GM21526 (cell line): ENCODE data around the gene ZBTB32.
"Not testable (repeated sequence)": the region's sequence is repeated elsewhere in the genome, so short reads cannot be mapped to it uniquely, and the experiment has no call there.

Source experiments
- ATAC-seq: cut with Tn5 transposase; IDR thresholded peaks from one replicate; pipeline ENCODE4 v1.9.1; 2021; ENCODE audit warnings: moderate library complexity; ENCODE audit not compliant: unreplicated experiment, low FRiP score

The ZBTB32 gene, protein sequence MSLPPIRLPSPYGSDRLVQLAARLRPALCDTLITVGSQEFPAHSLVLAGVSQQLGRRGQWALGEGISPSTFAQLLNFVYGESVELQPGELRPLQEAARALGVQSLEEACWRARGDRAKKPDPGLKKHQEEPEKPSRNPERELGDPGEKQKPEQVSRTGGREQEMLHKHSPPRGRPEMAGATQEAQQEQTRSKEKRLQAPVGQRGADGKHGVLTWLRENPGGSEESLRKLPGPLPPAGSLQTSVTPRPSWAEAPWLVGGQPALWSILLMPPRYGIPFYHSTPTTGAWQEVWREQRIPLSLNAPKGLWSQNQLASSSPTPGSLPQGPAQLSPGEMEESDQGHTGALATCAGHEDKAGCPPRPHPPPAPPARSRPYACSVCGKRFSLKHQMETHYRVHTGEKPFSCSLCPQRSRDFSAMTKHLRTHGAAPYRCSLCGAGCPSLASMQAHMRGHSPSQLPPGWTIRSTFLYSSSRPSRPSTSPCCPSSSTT

DNA sequence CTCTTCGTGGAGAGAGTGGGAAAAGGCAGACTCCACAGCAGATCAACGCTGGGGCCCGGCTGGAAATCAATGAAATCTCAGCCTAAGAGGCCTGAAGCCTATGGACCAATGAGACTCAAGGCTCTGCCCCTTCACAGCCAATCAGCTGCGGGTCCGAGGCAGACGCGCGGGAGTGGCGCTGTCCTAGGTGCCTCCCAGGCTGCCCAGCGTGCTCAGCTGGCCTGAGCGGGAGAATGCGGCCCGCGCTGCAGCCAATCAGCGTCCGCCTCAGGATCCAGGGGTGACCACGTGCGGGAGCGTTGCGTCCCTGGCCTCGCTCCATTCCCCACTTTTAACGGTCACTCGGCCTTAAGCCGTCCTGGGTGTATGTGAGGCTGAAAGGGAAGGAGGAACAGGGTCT, at the start of gene ZBTB32:
ZBTB32 (plus strand) TSS at position 341 of the 400 bp plus-strand sequence. CDS start 10,069 bp downstream, outside the sequence.
- ATAC-seq, result no peak

DNA sequence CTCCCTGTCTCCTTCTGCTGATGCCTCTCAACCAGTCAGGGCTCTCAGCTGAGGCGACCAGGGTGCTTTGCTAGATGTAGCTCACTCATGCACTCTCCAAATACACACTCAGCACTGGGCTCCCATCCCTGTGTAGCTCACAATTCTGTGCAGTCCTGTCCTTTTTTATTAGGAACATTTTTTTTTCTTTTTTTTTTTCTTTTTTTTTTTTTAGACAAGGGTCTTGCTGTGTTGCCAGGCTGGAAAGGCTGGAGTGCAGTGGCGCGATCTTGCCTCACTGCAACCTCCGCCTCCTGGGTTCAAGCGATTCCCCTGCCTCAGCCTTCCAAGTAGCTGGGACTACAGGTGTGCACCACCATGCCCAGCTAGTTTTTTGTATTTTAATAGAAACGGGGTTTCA, 49.5 kb upstream of the ZBTB32 start:
- ATAC-seq, result not testable (repeated sequence)

DNA sequence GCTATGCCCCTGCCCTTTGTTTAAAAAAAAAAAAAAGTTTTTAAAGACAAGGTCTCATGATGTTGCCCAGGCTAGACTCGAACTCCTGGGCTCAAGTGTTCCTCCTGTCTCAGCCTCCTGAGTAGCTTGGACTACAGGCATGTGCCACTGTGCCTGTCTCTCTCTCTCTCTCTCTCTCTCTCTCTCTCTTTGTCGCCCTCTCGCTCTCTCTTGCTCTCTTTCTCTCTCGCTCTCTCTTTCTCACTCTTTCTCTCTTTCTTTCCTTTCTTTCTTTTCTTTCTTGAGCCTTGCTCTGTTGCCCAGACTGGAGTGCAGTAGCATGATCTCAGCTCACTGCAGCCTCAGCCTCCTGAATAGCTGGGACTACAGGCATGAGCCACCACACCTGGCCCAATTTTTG, 48.8 kb upstream of the ZBTB32 start:
- no peak for ATAC-seq

DNA sequence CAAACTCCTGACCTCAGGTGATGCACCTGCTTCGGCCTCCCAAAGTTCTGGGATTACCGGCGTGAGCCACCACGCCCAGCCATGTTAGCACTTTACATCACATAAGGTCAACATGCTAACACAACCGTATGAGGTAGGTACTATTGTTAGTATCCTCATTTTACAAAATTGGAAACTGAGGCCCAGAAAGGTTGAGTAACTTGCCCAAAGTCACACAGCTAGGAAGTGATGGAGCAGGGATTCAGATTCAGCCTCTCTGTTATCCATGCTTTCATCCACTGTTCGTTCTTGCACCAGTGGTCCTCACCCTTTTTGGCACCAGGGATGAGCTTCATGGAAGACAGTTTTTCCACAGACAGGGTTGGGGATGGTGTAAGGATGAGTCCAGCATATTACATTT, 47.7 kb upstream of the ZBTB32 start:
- no peak for ATAC-seq

DNA sequence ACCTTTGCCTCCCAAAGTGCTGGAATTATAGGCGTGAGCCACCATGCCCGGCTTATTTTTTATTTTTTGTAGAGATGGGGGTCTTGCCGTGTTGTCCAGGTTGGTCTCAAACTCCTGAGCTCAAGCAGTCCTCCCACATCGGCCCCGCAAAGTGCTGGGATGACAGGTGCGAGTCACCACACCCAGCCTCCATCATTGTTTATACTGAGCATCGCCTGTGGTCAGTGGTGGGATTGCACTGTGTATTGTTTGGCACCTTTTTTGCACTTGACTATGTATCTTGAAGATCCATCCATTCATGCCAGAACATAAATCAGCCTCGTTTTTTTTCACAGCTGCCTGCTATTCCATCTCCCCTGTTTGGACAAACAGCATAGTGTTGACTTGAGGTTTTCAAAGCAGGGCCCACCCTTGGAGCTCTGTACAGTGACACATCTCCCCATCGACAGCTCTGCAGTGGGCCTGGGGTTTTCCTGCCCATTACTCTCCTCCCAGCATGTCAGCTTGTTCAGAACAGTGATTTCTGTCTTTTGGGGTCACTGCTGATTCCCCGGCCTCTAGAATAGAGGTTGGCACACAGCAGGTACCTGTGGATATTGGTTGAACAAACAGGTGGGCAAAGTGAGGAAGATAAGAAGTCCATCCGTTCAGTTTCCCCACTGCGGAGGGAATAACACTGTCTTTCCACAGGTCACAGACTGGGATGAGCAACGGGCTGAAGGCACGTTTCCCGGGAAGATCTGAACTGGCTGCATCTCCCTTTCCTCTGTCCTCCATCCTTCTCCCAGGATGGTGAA, 46.3 kb upstream of the ZBTB32 start:
- ATAC-seq, result no peak

DNA sequence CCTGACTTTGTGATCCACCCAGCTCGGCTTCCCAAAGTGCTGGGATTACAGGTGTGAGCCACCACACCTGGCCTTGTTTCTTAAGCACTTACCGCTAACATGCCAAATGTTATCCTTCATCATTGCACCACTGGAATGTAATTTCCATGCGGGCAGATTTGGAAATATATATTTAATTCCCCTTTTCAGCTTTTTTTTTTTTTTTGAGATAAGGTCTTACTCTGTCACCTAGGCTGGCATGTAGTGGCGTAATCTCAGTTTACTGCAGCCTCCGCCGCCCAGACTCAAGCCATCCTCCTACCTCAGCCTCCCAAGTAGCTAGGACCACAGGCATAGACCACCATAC, 42.4 kb upstream of the ZBTB32 start:
- no peak for ATAC-seq

DNA sequence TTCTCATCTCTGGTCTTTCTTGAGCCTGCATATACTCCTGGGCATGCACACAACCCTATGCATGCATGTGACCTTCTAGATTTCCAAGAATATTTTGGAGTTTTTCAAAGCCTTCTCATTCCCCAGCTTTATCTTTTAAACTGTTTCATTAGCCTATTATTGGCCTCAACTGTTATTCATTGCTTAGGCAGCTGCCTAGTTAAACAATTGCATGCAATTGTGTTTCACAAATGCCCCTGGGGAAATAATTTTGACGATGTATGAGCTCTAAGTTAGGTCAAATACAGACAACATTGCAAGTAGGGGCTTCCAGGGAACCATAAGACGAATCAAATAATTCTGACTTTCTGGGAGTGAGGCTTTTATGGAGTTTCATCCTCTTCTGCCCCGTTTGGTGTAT, 40.4 kb upstream of the ZBTB32 start:
- no peak for ATAC-seq

DNA sequence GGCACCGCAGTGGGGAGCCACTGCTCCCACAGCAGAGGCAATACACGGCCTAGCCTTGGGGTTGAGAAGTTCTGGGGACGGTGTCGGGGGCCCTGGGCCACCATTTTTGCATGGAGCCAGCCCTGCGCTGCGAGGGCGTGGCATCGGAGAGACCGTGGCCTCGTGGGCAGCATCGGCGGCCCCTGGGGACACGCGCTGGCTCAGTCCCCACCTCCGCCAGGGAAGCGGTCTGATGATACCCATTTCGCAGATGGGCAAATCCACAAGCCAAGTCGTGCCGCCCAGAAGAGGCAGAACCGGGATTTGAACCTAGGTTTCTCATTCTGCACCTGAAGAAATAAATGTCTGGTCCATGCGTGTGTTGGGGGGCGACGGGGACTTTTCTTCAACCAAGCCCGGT, 39.2 kb upstream of the ZBTB32 start:
- no peak for ATAC-seq

DNA sequence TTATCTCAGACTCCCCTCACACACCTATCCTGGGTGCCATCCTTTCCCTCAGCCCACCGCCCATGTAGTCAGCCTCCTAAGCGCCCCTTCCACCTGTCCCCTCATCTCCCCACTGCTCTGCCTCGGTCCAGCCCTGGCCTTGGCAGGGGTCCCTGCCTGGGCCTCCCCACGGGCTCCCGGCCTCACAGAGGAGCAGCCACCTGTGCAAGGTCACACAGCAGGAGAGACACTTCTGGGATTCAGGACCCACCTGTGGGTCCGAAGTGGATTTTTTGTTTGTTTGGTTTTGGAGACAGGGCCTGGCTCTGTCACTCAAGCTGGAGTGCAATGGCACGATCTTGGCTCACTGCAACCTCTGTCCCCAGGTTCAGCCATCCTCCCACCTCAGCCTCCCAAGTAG, 38.8 kb upstream of the ZBTB32 start:
- no peak for ATAC-seq

DNA sequence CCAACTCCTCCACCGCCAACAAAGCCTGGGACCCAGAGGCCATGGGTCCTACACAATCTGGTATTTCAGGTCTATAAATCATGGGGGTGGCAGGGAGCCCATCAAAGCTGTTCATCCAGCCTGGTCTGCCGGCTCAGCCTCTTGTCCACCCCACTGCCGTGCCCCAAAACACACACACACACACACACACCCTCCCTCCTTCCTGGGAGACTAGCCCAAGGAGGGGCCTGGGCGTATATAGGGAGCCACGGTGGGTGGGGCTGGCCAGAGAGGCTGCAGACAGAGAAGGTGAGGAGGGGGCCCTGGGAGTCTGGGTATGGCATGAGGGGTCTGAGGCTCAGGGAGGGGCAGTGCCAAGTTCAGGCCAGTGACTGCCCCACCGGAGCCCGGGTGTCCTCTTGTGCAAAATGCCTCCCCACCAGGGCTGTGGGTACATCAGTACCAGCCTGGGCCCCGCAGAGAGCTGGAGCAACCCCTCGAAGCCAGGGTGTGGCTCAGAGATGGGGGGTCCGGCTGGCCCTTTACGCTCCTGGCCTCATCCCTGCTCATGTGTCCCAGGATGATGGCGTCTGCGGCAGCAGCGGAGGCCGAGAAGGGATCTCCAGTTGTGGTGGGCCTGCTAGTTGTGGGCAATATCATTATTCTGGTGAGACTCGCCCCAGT, 38.0 kb upstream of the ZBTB32 start, which contains the start of gene UPK1A:
UPK1A (plus strand) TSS at position 267 of the 663 bp plus-strand sequence; CDS start at position 563, 296 bp downstream.
- ATAC-seq, result no peak

DNA sequence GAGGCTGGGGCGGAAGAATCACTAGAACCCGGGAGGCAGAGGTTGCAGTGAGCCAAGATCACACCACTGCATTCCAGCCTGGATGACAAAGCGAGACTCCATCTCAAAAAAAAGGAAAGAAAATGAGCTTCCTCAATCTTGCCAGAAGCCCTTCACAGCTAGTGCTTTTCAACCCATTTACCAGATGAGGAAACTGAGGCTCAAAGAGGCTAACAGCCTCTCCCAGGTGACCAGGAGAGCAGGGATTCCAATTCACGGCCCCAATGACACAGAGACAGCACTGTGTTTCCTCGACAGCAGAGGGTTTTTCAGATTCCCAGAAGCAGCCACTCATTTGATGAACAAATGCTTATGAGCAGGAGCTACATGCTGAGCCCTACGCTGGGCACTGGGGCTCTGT, 34.8 kb upstream of the ZBTB32 start:
- ATAC-seq, result no peak

DNA sequence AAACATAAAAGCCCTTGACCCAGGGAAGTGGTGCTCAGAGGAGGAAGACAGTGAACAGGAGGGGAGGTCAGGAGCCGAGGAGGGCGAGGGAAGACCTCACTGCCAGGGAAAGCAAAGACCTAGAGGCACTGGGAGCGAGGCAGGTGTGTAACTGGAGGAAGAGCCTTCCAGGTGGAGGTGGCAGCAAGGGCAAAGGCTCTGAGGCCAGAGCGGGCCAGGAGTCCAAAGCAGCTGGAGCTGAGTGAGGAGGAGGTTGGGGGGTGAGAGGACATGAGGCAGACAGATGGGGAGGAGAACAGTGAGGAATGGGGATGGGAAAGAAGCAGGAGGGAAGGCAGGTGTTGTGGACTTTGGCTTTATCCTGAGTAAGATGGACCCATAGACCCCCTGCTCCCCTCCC, 34.4 kb upstream of the ZBTB32 start:
- ATAC-seq, result no peak

DNA sequence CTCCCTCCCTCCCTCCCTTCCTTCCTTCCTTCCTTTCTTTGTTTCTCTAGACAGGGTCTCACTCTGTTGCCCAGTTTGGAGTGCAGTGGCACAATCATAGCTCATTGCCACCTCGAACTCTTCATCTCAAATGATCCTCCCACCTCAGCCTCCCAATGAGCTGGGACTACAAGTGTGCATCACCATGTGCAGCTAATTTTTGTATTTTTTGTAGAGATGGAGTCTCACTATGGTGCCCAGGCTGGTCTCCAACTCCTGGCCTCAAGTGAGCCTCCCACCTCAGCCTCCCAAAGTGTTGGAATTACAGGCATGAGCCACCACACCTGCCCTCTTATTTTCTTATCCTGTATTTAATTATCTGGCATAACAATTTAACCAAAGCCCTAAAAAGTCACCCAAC, 33.7 kb upstream of the ZBTB32 start:
- ATAC-seq, result no peak

DNA sequence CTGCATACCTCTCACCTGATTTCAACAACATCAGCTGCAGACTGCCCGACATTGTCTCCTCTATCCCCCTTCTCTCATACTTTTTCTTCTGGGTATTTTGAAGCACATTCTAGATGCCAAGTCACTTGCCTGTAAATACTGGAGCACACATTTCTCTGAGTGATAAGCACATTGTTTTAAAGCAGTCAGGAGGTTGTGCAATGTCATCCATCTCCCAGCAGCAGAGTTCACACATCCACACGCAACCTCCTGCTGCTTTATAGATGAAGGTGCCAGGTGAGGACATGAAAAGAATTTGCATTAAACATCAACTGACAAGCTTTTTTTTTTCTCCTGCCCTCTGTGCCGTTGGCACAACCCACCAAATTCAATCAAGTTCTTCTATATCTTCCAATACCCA, 32.5 kb upstream of the ZBTB32 start:
- ATAC-seq, result no peak

DNA sequence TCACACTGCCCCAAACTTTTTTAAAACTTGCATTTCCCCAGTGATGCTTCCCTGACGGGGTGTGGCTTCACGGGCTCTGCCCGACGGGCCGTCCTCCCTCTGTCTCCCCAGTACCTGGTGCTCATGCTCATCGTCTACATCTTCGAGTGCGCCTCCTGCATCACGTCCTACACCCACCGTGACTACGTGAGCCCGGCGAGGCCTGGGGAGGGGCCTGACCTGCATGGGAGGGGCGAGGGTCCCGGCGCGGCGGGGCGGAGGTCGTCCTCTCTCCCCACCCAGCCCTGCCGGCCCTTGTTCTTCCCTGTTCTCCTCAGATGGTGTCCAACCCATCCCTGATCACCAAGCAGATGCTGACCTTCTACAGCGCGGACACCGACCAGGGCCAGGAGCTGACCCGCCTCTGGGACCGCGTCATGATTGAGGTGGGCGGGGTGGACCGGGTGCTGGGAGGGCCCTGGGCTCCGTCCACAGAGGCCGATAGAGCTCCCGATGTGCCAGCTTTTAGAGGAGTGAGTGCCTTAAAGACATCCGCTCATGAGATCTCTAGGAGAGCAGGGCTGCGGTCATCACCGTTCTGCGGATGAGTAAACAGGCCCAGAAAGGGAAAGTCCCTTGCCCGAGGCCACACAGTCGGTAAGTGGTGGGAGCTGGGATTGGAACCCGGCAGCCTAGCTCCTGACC, 31.1 kb upstream of the ZBTB32 start:
- ATAC-seq, result no peak

DNA sequence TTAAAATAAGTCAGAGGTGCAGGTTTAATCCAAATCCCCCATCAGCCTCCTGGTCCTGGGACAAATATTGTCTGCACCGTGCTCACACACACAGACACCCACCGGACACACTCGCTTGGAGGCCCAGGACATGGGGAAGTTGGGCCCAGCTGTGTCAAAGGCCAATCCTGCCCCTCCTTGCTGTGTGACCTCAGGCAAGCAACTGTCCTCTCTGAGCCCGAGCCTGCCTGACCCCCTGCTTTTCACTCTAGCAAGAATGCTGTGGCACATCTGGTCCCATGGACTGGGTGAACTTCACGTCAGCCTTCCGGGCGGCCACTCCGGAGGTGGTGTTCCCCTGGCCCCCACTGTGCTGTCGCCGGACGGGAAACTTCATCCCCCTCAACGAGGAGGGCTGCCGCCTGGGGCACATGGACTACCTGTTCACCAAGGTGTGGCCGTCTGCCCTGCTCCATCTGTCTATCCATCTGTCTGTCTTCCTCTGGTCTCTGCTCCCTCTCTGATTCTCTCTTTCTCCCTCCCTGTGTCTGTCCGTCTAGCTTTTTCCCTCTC, 28.7 kb upstream of the ZBTB32 start:
- no peak for ATAC-seq

DNA sequence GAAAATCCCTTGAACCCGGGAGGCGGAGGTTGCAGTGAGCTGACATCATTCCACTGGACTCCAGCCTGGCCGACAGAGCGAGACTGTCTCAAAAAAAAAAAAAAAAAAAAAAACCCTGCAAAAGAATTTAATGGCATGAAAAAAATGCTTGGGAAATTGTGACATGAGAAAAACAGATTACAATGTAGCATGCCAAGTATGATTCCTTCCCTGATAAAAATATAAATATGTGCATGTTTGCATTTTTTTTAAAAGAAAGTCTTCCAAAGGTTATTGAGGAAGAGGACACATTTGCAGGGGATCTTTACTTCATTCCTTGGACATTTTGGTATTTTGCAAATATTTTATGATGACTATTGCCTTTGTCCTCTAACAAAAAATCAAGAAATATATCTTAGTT, 14.5 kb upstream of the ZBTB32 start:
- ATAC-seq, result no peak

DNA sequence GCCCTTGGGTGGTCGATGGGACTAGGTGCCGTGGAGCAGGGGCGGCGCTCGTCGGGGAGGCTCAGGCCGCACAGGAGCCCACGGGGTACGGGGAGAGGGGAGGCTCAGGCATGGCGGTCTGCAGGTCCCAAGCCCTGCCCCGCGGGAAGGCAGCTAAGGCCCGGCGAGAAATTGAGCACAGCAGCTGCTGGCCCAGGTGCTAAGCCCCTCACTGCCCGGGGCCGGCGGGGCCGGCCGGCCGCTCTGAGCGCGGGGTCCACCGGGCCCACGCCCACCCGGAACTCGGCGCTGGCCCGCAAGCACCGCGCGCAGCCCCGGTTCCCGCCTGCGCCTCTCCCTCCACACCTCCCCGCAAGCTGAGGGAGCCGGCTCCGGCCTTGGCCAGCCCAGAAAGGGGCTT, 13.3 kb upstream of the ZBTB32 start:
- not testable (repeated sequence) for ATAC-seq

DNA sequence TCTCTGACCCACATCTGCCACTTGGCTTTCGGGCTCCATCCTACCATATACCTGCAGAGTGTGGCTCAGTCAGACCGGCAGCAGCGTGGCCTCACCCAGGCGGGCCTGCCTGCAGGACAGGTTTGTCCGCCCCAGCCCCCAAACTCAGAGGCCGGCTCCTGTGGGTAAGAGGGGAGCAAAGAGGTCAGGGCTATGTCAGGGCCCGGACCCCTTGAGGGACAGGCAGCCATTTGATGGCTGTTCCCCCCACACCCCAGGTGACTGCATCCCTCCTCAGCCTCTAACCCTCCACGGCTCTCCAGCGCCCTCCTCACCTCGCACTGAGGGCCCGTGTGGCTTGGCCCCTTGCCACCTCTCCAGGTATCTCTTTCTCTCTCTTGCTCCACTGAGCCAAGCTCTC, 12.3 kb upstream of the ZBTB32 start:
- no peak for ATAC-seq

DNA sequence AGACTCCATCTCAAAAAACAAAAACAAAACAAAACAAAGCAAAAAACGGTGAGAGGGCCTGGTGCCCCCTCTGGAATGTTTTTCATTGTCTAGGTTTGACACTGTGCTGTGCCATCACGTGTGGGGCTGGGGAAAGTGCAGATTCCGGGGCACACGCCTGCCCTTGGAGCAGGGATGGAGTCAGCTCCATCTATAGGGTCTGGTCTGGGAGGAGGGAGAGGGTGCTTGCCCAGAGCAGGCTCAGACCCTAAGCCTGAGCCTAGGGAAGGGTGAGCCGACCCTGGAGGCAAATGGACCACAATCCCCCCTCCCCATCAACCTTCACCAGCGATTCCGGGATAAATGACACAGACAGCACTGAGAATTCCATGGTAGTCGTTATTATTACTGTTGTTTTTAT, 10.9 kb upstream of the ZBTB32 start:
- no peak for ATAC-seq
